ENCODE measurements around the gene RPRD2.

DNA sequence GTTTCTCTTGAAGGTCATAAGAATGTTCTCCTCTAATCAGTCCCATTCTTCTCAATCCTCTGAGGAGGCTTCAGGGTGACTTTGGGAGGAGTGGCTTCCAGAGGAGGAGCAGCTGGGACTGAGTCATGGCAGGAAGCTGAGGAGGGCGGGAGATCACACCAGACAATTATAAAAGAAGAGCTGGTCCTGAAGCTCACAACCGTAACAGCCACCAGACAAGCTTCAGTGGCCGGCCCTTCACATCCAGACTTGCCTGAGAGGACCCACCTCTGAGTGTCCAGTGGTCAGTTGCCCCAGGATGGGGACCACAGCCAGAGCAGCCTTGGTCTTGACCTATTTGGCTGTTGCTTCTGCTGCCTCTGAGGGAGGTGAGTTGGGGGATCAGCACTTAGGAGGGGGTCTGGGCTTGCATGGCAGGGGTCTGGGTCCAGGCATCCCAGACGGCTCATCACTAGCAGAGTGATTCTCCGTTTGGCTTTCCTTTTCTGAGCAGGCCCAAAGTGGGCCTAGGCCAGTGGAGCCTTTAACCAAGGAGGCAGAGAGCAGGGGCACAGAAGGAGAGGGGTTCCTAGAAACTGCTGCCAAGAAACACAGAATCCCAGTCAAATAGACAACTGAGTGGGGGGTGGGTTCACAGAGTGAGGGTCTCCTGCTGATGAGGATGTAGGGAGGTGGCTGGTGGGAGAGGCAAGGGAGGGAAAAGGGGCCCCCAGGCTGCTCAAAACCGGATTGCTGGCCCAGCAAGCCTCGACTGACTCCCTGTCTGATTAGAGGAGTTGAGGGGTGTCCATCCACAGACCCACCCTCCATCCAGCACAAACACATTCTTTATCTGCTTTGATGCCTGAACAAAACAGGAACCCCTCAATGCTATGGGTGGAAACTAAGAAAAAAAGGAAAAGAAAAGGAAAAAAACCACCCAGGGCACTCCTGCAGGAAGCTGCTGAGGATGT lies 144.2 kb downstream of the RPRD2 start, which contains the start of gene ECM1:
- TF ChIP-seq, protein P1, sequence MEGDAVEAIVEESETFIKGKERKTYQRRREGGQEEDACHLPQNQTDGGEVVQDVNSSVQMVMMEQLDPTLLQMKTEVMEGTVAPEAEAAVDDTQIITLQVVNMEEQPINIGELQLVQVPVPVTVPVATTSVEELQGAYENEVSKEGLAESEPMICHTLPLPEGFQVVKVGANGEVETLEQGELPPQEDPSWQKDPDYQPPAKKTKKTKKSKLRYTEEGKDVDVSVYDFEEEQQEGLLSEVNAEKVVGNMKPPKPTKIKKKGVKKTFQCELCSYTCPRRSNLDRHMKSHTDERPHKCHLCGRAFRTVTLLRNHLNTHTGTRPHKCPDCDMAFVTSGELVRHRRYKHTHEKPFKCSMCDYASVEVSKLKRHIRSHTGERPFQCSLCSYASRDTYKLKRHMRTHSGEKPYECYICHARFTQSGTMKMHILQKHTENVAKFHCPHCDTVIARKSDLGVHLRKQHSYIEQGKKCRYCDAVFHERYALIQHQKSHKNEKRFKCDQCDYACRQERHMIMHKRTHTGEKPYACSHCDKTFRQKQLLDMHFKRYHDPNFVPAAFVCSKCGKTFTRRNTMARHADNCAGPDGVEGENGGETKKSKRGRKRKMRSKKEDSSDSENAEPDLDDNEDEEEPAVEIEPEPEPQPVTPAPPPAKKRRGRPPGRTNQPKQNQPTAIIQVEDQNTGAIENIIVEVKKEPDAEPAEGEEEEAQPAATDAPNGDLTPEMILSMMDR (IDR thresholded peaks at IDR 0.05; ENCODE audit: low read depth, low read length, missing input control), result no peak
- TF ChIP-seq SP1 (IDR thresholded peaks at IDR 0.05) (no peak), JUND (IDR thresholded peaks at IDR 0.05) (peak; percentile 55 to 57), RAD21 (IDR thresholded peaks at IDR 0.05) (no peak), NR2F2 (IDR thresholded peaks at IDR 0.05) (no peak), TAF1 (conservative IDR thresholded peaks at IDR 0.05) (no peak), YY1 (IDR thresholded peaks at IDR 0.05) (no peak)
- TF ChIP-seq, protein P2, sequence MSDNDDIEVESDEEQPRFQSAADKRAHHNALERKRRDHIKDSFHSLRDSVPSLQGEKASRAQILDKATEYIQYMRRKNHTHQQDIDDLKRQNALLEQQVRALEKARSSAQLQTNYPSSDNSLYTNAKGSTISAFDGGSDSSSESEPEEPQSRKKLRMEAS (IDR thresholded peaks at IDR 0.05), result no peak

Data from liver (tissue), 3 donors.